K562 (cell line): Measurements from ENCODE around the gene LDAF1. TPM values are rescaled to one million over a fixed set of nuclear protein-coding genes. Genes with fewer than 3 reads are reported as not detected.

Experiments used
- ATAC-seq: fragments of 200-7000 bp; cut with Tn5 transposase; 3 replicates; pipeline ENCODE4 v1.9.1; 2020; ENCODE audit warnings: moderate library complexity
- BruUV-seq: library from RNA; stranded (reverse); fragments of 400-500 nt; replicated peaks from 2 replicates; lab custom pipeline; 2021; lab: Mats Ljungman, UMichigan
- CTCF ChIA-PET: fragments of 300-600 bp; formaldehyde crosslinking; extraction: SDS; loops from one replicate; lab custom pipeline; 2021; ENCODE audit warnings: low intra/inter-chr PET ratio; lab: Yijun Ruan, JAX
- POLR2A ChIA-PET: fragments of 300-600, 350-650 bp; sonication (Branson Sonifier 250); formaldehyde crosslinking; extraction: SDS; loops from one replicate; lab custom pipeline; 2021; ENCODE audit warnings: antibody characterized with exemption, inconsistent platforms; lab: Yijun Ruan, JAX
- DNase-seq, 4 experiments: peaks; one replicate each; pipeline versions ENCODE4 v3.0.0 to v3.0.0-alpha.2; 2011 to 2018; ENCODE audit warnings: low spot score in 3 of 4, mixed read lengths in 3 of 4; ENCODE audit errors: extremely low read depth in 1 of 4
- FAIRE-seq: peaks from 2 replicates; lab custom pipeline; 2011; peaks lifted over from hg19 to GRCh38; lab: Jason Lieb, UNC
- H2AFZ ChIP-seq: 2 replicates; pipeline ENCODE4 v1.6.0; 2011; ENCODE audit warnings: low read depth, low read length, control low read depth, inconsistent platforms
- H3K27ac ChIP-seq: fragments of 200-600 bp; 3 replicates; pipeline ENCODE4 v1.8.0; 2011; ENCODE audit warnings: low read depth, mild to moderate bottlenecking, control low read depth, inconsistent platforms, low read length, moderate library complexity, mixed read lengths; ENCODE audit errors: extremely low read depth
- H3K27me3 ChIP-seq, 2 experiments: fragments of 300-600 bp in 1 of 2; 2 replicates in 1 of 2; 3 replicates in 1 of 2; pipeline versions ENCODE4 v1.6.0 to v1.8.0; 2011; ENCODE audit warnings: inconsistent platforms in 2 of 2, low read length in 2 of 2, mild to moderate bottlenecking in 1 of 2, mixed read lengths in 1 of 2, moderate library complexity in 1 of 2; ENCODE audit not compliant: control insufficient read depth in 2 of 2, insufficient read depth in 2 of 2
- H3K36me3 ChIP-seq: fragments of 300-600 bp; 3 replicates; pipeline ENCODE4 v1.8.0; 2011; ENCODE audit warnings: mild to moderate bottlenecking, low read length, inconsistent platforms; ENCODE audit not compliant: control insufficient read depth, insufficient read depth
- H3K4me1 ChIP-seq, 2 experiments: fragments of 200-600 bp in 1 of 2; replicated peaks in 1 of 2; 2 replicates in 1 of 2; 3 replicates in 1 of 2; pipeline versions ENCODE4 v1.5.1 to v1.8.0; 2011; ENCODE audit warnings: inconsistent platforms in 2 of 2, low read length in 2 of 2, mild to moderate bottlenecking in 1 of 2, mixed read lengths in 1 of 2, moderate library complexity in 1 of 2; ENCODE audit not compliant: control insufficient read depth in 2 of 2, insufficient read depth in 2 of 2
- H3K4me2 ChIP-seq: 2 replicates; pipeline ENCODE4 v1.6.1; 2011; ENCODE audit warnings: low read length, control low read depth, inconsistent platforms, mixed read lengths; ENCODE audit not compliant: insufficient read depth
- H3K4me3 ChIP-seq: fragments of 200-600 bp; sonication (generic), shearing (Covaris generic); 2 replicates; pipeline ENCODE4 v1.5.1; 2016; ENCODE audit warnings: control low read depth, inconsistent platforms
- H3K79me2 ChIP-seq: fragments of 200-600 bp; 3 replicates; pipeline ENCODE4 v1.8.0; 2011; ENCODE audit warnings: low read length, inconsistent platforms; ENCODE audit not compliant: control insufficient read depth, insufficient read depth
- H3K9ac ChIP-seq, 2 experiments: 2 replicates each; pipeline versions ENCODE4 v1.6.0 to v1.6.1; 2011; ENCODE audit warnings: low read depth in 2 of 2, low read length in 2 of 2, control low read depth in 1 of 2, inconsistent platforms in 1 of 2, mild to moderate bottlenecking in 1 of 2, mixed read lengths in 1 of 2; ENCODE audit not compliant: insufficient read depth in 1 of 2
- H3K9me1 ChIP-seq: one replicate; pipeline ENCODE4 v1.6.0; 2011; ENCODE audit warnings: inconsistent platforms, mild to moderate bottlenecking, low read length, moderate library complexity; ENCODE audit not compliant: control insufficient read depth, insufficient read depth
- H3K9me3 ChIP-seq: replicated peaks from 2 replicates; pipeline ENCODE4 v1.5.1; 2011; ENCODE audit warnings: low read depth, low read length, inconsistent platforms; ENCODE audit not compliant: control insufficient read depth, insufficient read depth
- H4K20me1 ChIP-seq: replicated peaks from 2 replicates; pipeline ENCODE4 v1.6.1; 2011; ENCODE audit warnings: low read length, inconsistent platforms, mixed read lengths; ENCODE audit not compliant: control insufficient read depth, insufficient read depth
- CBFA2T3 ChIP-seq: fragments of 450-650 bp; IDR thresholded peaks from 2 replicates; pipeline ENCODE4 v1.6.1; 2017
- CBFB ChIP-seq: sonication (generic); formaldehyde crosslinking; IDR thresholded peaks from 2 replicates; pipeline ENCODE4 v1.4.0; 2020; ENCODE audit warnings: mild to moderate bottlenecking, missing genetic modification reagents
- CTBP1 ChIP-seq: fragments of 450-650 bp; IDR thresholded peaks from 2 replicates; pipeline ENCODE4 v1.6.1; 2016; ENCODE audit warnings: borderline replicate concordance
- EGR1 ChIP-seq: fragments of 450-650 bp; conservative IDR thresholded peaks from 2 replicates; pipeline ENCODE4 v1.6.1; 2017; ENCODE audit warnings: mild to moderate bottlenecking
- FOXK1 ChIP-seq: sonication (generic); formaldehyde crosslinking; IDR thresholded peaks from 2 replicates; pipeline ENCODE4 v1.8.0; 2022; ENCODE audit warnings: missing genetic modification reagents, mild to moderate bottlenecking, borderline replicate concordance
- HDAC2 ChIP-seq: fragments of 450-650 bp; IDR thresholded peaks from 2 replicates; pipeline ENCODE4 v1.6.1; 2016; ENCODE audit warnings: mild to moderate bottlenecking
- JUND ChIP-seq, 2 experiments: IDR thresholded peaks; 2 replicates in 1 of 2; 3 replicates in 1 of 2; pipeline ENCODE4 v1.6.1; 2011; ENCODE audit warnings: borderline replicate concordance in 2 of 2, low read depth in 2 of 2, low read length in 2 of 2, improper control_type of control experiment in 1 of 2, missing biosample characterization in 1 of 2, missing genetic modification characterization in 1 of 2, missing genetic modification reagents in 1 of 2
- MNT ChIP-seq, 2 experiments: fragments of 450-650 bp; conservative IDR thresholded peaks; 2 replicates each; pipeline ENCODE4 v1.6.1; 2017; ENCODE audit warnings: mild to moderate bottlenecking in 2 of 2, moderate library complexity in 2 of 2
- SLC30A9 ChIP-seq: fragments of 250-450 bp; sonication (Bioruptor Pico); IDR thresholded peaks from 2 replicates; pipeline ENCODE4 v1.8.0; 2022; ENCODE audit warnings: mild to moderate bottlenecking, moderate library complexity
- SOX6 ChIP-seq: fragments of 450-650 bp; IDR thresholded peaks from 2 replicates; pipeline ENCODE4 v1.6.1; 2014; ENCODE audit warnings: mild to moderate bottlenecking
- SP1 ChIP-seq: sonication (generic); formaldehyde crosslinking; IDR thresholded peaks from 2 replicates; pipeline ENCODE4 v1.8.1; 2022; ENCODE audit warnings: mild to moderate bottlenecking, missing genetic modification reagents
- ZKSCAN8 ChIP-seq: fragments of 200-800 bp; sonication (Bioruptor generic); IDR thresholded peaks from 2 replicates; pipeline ENCODE4 v1.6.1; 2016; ENCODE audit warnings: missing genetic modification characterization, missing compliant biosample characterization
- ZNF133 ChIP-seq: fragments of 250-450 bp; sonication (Bioruptor Pico); IDR thresholded peaks from 2 replicates; pipeline ENCODE4 v1.4.0; 2020; ENCODE audit warnings: mild to moderate bottlenecking
- ZNF384 ChIP-seq: IDR thresholded peaks from 2 replicates; pipeline ENCODE4 v1.6.1; 2012; ENCODE audit warnings: low read depth, low read length, improper control_type of control experiment
- WGBS: fragments of 100-300 bp; shearing (Covaris generic); methylation state at CpG from one replicate; pipeline ENCODE4 v1.1.6; 2016; ENCODE audit warnings: low coverage, mixed read lengths; ENCODE audit not compliant: insufficient coverage; ENCODE audit errors: missing lambda C conversion rate; 5-methylcytosine and 5-hydroxymethylcytosine counted together
- in situ Hi-C: fragments of 300-500 bp; cut with MboI; formaldehyde crosslinking; loops from 4 replicates; pipeline ENCODE4 v1.15.0; 2018; ENCODE audit warnings: inconsistent platforms, mixed read lengths
- intact Hi-C: fragments of 100-400 bp; cut with micrococcal nuclease; formaldehyde crosslinking; loops from 2 replicates; pipeline ENCODE4 v1.14.2; 2022
- polyA plus RNA-seq, 8 experiments: library from polyadenylated mRNA; depleted of rRNA in 4 of 8; stranded (reverse) in 5 of 8; unstranded in 3 of 8; fragments of >200 nt; fragmentation: Nextera tagmentation in 2 of 8; fragmentation: Illumina TruSeq in 1 of 8; extraction: Ambion mirVana in 2 of 8; extraction: Trizol in 1 of 8; gene quantifications; 2 replicates each; pipeline versions ENCODE4 v1.2.1 to v1.2.3, GENCODE V29; 2011 to 2014; ENCODE audit warnings: inconsistent platforms in 1 of 8, missing spikeins in 1 of 8
- total RNA-seq, 7 experiments: library from RNA; depleted of rRNA in 6 of 7; stranded (reverse); fragments of >200 nt in 6 of 7; fragmentation: Illumina TruSeq in 2 of 7; extraction: Trizol in 2 of 7; gene quantifications; 2 replicates each; pipeline versions ENCODE4 v1.2.1 to v1.2.3, GENCODE V29; 2011 to 2021; ENCODE audit warnings: low replicate concordance in 1 of 7
- TF ChIP-seq, protein P1 (sequence below): fragments of 250-450 bp; sonication (Bioruptor Pico); IDR thresholded peaks from 2 replicates; pipeline ENCODE4 v1.6.1; 2021; ENCODE audit warnings: mild to moderate bottlenecking
- TF ChIP-seq, protein P2 (sequence below), 2 experiments: fragments of 450-650 bp; IDR thresholded peaks; 2 replicates each; pipeline ENCODE4 v1.6.1; 2018; ENCODE audit warnings: mild to moderate bottlenecking in 2 of 2, low read depth in 1 of 2; ENCODE audit not compliant: partially characterized antibody in 2 of 2

The LDAF1 gene
- total and polyA plus RNA-seq, 9 of the 15 experiments (the other 6 are each of a cell fraction or from before 2014, with no cell fraction given): 7.0 to 20.1 (median 12.5) TPM

GRCh38 chr16:21224800-21225199 lies 66.3 kb downstream of the LDAF1 start:
- H4K20me1 ChIP-seq: no peaks in the 10 kb centered on the region
- no peak for FAIRE-seq
- no TSS peak for BruUV-seq
- H3K79me2 ChIP-seq: no peaks in the 10 kb centered on the region
- ChIA-PET POLR2A (interaction anchor here (0.6 to 1.3 kb wide), 3 partner anchors 8 to 50 kb away, joined by 3 read pairs; partner anchors contain the start of gene ANKS4B), CTCF (no interaction called here)
- ATAC-seq: no peak
- in situ Hi-C loops (no loop called here), intact Hi-C loops (loop anchor here (5.0 kb wide), 1 partner anchor 53 kb away; the partner anchor contains the start of gene CRYM)
- no peak overlapping the region for H3K4me3 ChIP-seq
- DNase-seq: peak in 2 of 4 experiments; percentile 8 to 55
- no peak overlapping the region for H3K4me2 ChIP-seq
- H3K27me3 ChIP-seq: peaks cover 2 to 6% of the 10 kb centered on the region in 2 experiments; a peak in 4 of 5 replicates
- no peak overlapping the region for H3K9ac ChIP-seq
- no peaks in the 10 kb centered on the region for H3K9me1 ChIP-seq
- peaks cover 0 to 7% of the 10 kb centered on the region in 2 experiments; a peak in 2 of 5 replicates for H3K4me1 ChIP-seq
- H3K36me3 ChIP-seq: no peaks in the 10 kb centered on the region
- H3K27ac ChIP-seq: no peak overlapping the region
- 0% methylated on average over 2 of the region's 2 CpGs for WGBS
- no peaks in the 10 kb centered on the region for H3K9me3 ChIP-seq
- H2AFZ ChIP-seq: no peak overlapping the region
- TF ChIP-seq JUND (IDR thresholded peaks at IDR 0.05; ENCODE audit: borderline replicate concordance, low read depth, low read length) (0 out of 2 replicates have a peak, but pooled peaks have one; percentile 12), JUND (tag; IDR thresholded peaks at IDR 0.05; ENCODE audit: borderline replicate concordance, low read depth, low read length) (no peak), MNT (conservative IDR thresholded peaks at IDR 0.05) (0 out of 4 replicates have a peak, but pooled peaks of 1 of the 2 experiments have one; percentile 38), ZKSCAN8 (CRISPR knock-in tag) (no peak), CBFB (CRISPR knock-in tag) (no peak), SOX6 (peak; percentile 24; the same call in 1 of the 2 replicates), SLC30A9 (CRISPR knock-in tag) (no peak), ZNF384 (no peak), ZNF133 (CRISPR knock-in tag) (no peak), FOXK1 (CRISPR knock-in tag) (no peak), CBFA2T3 (peak; percentile 11; the same call in 1 of the 2 replicates), SP1 (CRISPR knock-in tag) (no peak), CTBP1 (peak; percentile 68; the same call in 1 of the 2 replicates), EGR1 (peak; percentile 86), HDAC2 (0 out of 2 replicates have a peak, but pooled peaks have one; percentile 38)
- TF ChIP-seq, protein P1, sequence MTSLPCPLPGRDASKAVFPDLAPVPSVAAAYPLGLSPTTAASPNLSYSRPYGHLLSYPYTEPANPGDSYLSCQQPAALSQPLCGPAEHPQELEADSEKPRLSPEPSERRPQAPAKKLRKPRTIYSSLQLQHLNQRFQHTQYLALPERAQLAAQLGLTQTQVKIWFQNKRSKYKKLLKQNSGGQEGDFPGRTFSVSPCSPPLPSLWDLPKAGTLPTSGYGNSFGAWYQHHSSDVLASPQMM: no peak
- TF ChIP-seq, protein P2, sequence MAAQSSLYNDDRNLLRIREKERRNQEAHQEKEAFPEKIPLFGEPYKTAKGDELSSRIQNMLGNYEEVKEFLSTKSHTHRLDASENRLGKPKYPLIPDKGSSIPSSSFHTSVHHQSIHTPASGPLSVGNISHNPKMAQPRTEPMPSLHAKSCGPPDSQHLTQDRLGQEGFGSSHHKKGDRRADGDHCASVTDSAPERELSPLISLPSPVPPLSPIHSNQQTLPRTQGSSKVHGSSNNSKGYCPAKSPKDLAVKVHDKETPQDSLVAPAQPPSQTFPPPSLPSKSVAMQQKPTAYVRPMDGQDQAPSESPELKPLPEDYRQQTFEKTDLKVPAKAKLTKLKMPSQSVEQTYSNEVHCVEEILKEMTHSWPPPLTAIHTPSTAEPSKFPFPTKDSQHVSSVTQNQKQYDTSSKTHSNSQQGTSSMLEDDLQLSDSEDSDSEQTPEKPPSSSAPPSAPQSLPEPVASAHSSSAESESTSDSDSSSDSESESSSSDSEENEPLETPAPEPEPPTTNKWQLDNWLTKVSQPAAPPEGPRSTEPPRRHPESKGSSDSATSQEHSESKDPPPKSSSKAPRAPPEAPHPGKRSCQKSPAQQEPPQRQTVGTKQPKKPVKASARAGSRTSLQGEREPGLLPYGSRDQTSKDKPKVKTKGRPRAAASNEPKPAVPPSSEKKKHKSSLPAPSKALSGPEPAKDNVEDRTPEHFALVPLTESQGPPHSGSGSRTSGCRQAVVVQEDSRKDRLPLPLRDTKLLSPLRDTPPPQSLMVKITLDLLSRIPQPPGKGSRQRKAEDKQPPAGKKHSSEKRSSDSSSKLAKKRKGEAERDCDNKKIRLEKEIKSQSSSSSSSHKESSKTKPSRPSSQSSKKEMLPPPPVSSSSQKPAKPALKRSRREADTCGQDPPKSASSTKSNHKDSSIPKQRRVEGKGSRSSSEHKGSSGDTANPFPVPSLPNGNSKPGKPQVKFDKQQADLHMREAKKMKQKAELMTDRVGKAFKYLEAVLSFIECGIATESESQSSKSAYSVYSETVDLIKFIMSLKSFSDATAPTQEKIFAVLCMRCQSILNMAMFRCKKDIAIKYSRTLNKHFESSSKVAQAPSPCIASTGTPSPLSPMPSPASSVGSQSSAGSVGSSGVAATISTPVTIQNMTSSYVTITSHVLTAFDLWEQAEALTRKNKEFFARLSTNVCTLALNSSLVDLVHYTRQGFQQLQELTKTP (IDR thresholded peaks at IDR 0.05; ENCODE audit: low read depth in 1 of 2, partially characterized antibody in 2 of 2): no peak
